GM18867 (cell line): ENCODE measurements around the gene MPP2.
"Not testable (repeated sequence)": the region's sequence is repeated elsewhere in the genome, so short reads cannot be mapped to it uniquely, and the experiment has no call there.

Source experiments
- ATAC-seq: cut with Tn5 transposase; IDR thresholded peaks from one replicate; pipeline ENCODE4 v1.9.1; 2021; ENCODE audit warnings: mild to moderate bottlenecking, moderate library complexity; ENCODE audit not compliant: unreplicated experiment

MPP2 gene

GRCh38 chr17:43931062-43931571 is 23.8 kb upstream of the MPP2 start:
- ATAC-seq = no peak

DNA sequence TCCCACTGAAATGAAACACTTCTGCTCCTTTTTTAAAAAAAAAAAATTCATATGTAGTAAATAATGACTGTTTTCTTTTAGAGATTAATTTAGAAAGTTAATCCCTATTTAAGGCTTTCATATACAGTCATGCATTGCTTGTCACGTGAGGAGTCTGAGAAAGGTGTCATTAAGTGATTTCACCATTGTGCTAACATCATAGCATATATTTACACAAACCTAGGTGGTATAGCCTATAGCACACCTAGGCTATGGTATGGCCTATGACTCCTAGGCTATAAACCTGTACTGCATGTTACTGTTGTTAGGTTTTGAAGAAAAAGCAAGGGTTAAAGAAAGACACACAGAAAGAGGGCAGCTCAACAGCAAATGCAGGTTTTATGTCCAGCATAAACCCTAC is 21.3 kb upstream of the MPP2 start:
- ATAC-seq = no peak

DNA sequence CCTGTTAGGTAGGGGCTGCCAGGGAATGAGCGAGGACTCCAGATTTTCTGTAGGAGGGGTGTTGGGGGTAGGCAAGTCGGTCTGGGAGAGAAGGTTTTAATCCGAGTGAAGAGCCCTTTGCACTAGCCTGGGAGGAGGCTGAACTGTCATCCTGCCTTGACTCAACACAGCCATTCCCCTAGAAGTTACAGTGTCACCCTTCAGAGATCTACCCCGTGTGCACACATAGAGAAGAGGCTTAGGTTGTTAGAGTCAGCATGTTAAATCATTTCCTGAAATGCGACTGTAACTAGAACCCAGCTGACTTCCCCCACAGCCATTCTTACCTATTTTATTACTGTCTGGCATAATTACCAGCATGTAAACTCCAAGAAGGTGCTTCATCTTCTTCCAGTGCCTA is 20.6 kb upstream of the MPP2 start:
- not testable (repeated sequence) for ATAC-seq

GRCh38 chr17:43927060-43927864 is 19.9 kb upstream of the MPP2 start:
- no peak for ATAC-seq

- ATAC-seq = no peak
Measured at GRCh38 chr17:43924558-43924957, 17.2 kb upstream of the MPP2 start.

GRCh38 chr17:43920500-43921095 is 13.3 kb upstream of the MPP2 start:
- ATAC-seq = no peak

GRCh38 chr17:43918026-43918389 is 10.7 kb upstream of the MPP2 start:
- no peak for ATAC-seq

- no peak for ATAC-seq
Measured at GRCh38 chr17:43917348-43918025, 10.2 kb upstream of the MPP2 start.

DNA sequence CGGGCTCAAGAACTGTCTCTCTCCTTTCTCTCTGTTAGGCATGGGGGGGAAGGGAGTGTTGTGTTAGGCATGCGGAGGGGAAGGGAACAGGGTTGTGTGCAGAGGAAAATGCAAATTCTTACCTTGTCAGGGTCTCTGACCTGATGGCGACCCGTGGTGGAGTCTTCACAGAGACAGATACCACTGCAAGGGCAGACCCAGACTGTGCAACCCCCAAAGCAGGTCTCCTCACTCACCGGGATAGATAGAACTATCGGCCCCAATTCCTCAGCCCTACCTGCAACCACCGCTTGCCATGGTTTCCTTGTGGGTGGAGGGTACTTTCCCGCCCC is 9.6 kb upstream of the MPP2 start:
- ATAC-seq = no peak

- ATAC-seq = no peak
Measured at GRCh38 chr17:43916385-43916784, 9.0 kb upstream of the MPP2 start.

DNA sequence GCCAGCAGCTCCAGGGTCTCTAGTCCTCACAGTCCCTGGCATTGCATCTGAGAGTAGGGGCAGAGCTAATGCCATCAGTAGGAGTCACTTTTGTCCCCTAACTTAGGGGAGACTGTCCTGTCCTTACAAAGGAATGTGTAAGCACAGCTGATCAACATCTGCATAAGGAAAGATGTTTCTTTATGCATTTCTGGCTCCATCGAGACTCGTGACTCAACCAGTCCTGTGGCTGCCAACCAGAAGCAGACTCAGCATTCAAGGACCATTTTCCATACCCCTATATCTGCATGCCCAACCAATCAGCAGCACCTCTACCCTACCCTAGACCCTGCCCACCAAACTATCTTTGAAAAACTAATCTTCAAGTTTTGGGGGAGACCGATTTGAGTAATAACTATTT is 8.2 kb upstream of the MPP2 start:
- no peak for ATAC-seq

DNA sequence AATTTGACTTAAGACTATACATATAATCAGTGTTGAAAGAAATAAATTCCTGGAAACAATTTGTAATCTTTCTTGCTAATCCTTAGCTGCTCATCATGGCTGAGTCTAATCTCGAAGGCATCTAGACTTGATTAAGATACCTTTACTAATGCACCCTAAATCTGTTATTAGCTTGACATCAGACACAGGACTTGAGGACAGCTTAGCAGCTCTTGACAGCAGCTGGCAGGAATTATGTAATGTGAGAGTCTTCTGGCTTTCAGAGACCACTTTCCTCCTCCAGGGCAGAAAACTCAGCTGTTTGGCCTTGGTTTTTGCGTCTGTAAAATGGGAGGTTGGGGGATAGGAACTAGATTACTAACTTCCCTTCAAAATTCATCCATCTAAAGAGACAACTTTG is 7.1 kb upstream of the MPP2 start:
- ATAC-seq = no peak

GRCh38 chr17:43913584-43913983 is 6.2 kb upstream of the MPP2 start:
- no peak for ATAC-seq

DNA sequence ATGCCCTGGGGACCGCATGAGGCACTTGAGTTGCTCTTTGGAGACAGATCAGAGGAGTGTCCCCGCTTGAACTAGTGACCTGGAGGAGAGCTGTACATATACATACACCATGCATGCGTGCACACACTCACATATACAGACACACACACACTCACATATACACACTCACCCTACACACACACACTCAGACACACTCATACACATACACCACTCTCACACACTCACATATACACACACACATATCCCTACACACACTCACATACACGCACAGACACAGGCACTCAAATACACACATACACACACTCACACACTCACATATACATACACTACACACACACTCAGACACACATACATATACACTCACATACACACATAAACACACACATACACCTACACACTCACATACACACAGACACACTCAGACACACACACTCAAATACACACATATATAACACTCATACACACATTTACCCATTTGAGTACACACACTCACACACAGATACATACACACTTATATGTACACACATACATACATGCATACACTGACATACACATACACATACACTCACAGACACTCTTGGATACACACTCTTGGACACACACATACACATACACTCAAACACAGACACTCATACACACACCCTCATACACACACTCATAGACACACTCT is 5.4 kb upstream of the MPP2 start:
- no peak for ATAC-seq

GRCh38 chr17:43911904-43912303 is 4.6 kb upstream of the MPP2 start:
- no peak for ATAC-seq

DNA sequence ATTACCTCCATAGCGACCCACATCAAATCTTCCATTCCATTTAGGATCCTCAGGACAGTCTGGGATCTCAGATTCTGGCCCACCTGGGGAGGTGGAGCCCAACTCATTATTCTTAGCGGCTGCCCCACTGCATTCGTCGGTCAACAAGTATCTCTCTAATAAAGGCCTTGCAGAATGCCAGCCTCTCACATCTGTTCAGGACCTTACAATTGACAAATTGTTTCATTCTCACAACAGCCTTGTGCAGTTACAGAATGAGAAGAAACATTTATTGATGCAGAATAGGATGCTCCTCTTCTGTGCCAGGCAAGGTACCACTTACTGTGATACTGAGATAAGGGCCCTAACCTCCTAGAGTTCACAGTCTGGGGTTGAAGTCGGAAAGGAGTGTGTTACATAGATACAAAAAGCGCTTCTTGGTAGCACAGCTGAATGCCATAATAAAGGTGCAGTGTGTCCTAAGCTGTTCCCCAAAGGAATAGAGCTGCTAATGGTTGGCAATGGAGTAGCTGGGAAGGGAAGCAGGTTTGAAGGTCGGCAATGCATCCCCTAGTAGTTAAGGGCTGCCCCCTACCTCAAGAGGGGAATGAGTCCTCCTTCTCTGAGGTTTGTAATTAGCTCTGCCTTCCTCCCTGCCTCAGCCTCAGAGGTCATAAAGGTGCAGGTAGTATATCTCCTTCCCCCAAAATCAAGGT is 2.3 kb upstream of the MPP2 start:
- no peak for ATAC-seq

DNA sequence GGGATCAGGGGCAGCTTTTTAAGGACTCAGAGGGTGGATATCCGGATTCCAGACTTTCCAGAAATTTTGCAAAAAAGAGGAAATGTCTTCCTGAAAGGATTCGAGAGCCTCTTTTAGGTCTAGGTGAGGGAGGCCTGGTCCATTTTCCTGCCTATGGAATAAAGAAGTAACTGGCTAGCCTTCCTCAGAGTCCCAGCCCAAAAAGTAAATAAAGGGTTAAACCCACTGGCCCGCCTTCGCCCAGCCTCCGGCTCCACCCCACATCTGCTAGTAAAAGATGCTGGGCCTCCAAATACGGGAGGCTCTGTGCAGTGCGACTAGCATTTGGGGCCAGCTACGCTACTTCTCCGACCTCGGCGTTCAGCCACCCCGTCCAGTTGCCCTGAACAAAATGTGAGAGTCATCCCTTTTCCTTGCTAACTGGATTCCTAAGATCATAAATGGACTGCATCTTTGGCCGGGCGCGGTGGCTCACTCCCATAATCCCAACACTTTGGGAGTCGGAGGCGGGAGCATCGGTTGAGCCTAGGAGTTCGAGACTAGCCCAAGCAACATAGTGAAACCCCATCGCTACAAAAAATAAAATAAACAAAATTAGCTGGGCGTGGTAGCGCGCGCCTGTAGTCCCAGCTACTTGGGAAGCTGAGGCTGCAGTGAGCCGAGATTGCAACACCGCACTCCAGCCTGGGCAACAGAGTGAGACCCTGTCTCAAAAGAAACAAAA is 824 bp upstream of the MPP2 start:
- no peak for ATAC-seq

DNA sequence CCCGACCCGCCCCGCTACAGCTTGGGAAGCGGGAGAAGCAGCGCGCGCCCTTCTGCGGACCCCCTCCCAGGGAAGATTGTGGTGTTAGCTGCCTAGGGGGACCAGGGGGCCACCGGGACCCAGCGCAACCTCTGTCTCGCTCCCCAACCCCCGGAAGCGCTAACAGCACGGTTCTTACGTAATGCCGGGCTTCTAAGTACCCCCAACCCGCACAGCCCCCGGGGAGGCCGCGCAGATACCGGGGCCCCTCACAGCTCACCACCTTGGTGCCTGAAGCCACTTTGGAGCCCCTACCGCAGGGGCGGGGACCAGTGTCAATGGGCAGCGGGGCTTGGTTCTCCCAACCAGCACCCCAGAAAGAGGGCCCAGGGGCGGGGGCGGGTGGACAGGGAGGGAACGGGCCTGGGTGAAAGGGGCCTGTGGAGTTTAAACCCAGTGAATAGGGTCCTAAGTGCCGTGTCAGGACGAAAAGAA is 348 bp downstream of the MPP2 start:
- ATAC-seq = no peak

DNA sequence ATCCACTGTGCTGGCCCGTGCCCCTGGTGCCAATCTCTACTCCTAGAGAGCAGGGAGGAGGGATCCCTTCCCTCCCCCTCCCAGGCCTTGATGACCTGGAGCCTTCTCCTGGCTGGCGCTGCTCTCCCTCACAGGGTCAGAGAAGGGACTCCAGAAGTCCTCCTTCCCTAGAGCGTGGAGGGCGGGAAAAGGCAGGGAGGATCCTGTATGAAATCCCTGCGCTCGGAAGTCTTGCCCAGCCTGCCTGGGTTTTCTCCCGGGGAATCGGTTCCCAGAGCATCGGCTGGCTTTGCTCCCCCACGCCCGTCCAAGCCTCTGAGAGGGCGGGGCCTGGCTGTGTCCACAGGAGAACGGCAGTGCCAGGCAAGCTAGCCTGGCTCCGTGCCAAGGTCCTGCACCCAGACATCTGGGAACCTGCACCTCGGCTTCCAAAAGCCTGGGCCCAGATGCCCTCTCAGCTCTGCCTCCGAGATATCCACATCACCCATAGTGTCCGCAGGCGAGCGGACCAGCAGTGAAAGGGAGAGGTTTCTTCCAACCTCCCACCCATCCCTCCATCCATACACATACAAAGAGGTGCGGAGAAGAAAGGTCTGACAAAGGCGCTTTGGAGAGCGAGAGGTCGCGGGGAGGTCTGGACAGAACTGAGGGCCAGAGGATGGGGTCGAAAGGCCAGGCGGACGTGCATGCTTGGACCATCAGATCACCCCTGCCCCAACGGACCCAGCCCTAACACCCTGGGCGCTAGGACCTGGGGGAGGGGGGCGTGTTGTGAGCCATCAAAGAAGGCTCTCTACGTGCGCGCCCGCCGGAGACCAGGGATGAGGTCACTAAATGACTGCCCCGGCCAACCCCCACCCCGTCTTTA is 1.1 kb downstream of the MPP2 start:
- ATAC-seq = no peak
